PC-3 (cell line): ENCODE measurements around the gene CASZ1. TPM values are rescaled to one million over a fixed set of nuclear protein-coding genes. Genes with fewer than 3 reads are reported as not detected.

Experiments used
- ATAC-seq: fragments of 200-7000 bp; cut with Tn5 transposase; 2 replicates; pipeline ENCODE4 v1.9.1; 2020; ENCODE audit warnings: mild to moderate bottlenecking, moderate library complexity
- BruUV-seq: library from RNA; stranded (reverse); fragments of 400-500 nt; replicated peaks from 2 replicates; lab custom pipeline; 2021; lab: Mats Ljungman, UMichigan
- CTCF ChIA-PET: fragments of 300-600 bp; sonication (Branson Sonifier 250); formaldehyde crosslinking; loops from one replicate; lab custom pipeline; 2022; ENCODE audit warnings: antibody characterized with exemption; lab: Charles Lee
- POLR2A ChIA-PET: fragments of 300-600 bp; sonication (Branson Sonifier 250); formaldehyde crosslinking; loops from one replicate; lab custom pipeline; 2022; ENCODE audit warnings: antibody characterized with exemption; ENCODE audit not compliant: unreplicated experiment; lab: Charles Lee
- DNase-seq: peaks from one replicate; pipeline ENCODE4 v3.0.0-alpha.2; 2015
- H2AFZ ChIP-seq: fragments of 300-600 bp; sonication (generic); 2 replicates; pipeline ENCODE4 v1.6.0; 2016; ENCODE audit warnings: antibody characterized with exemption, low read length
- H3F3A ChIP-seq: fragments of 300-600 bp; sonication (generic); one replicate; pipeline ENCODE4 v1.6.0; 2017; ENCODE audit warnings: antibody characterized with exemption, low read length, control low read depth, mild to moderate bottlenecking; ENCODE audit not compliant: unreplicated experiment
- H3K27ac ChIP-seq: fragments of 300-600 bp; sonication (generic); 2 replicates; pipeline ENCODE4 v1.5.1; 2016; ENCODE audit warnings: mild to moderate bottlenecking, low read length
- H3K27me3 ChIP-seq: fragments of 300-600 bp; sonication (generic); 2 replicates; pipeline ENCODE4 v1.6.1; 2016; ENCODE audit warnings: low read length, mixed read lengths
- H3K36me3 ChIP-seq: fragments of 300-600 bp; sonication (generic); 2 replicates; pipeline ENCODE4 v1.6.1; 2016; ENCODE audit warnings: low read depth, mixed run types, low read length, mixed read lengths
- H3K4me1 ChIP-seq: fragments of 300-600 bp; sonication (generic); 2 replicates; pipeline ENCODE4 v1.5.1; 2016; ENCODE audit warnings: low read length; ENCODE audit not compliant: insufficient read depth
- H3K4me2 ChIP-seq: fragments of 300-600 bp; sonication (generic); 2 replicates; pipeline ENCODE4 v1.6.0; 2016; ENCODE audit warnings: low read length
- H3K4me3 ChIP-seq: fragments of 300-600 bp; sonication (generic); 2 replicates; pipeline ENCODE4 v1.5.1; 2016; ENCODE audit warnings: mild to moderate bottlenecking, low read length, mixed read lengths
- H3K79me2 ChIP-seq: fragments of 300-600 bp; sonication (generic); 2 replicates; pipeline ENCODE4 v1.6.1; 2017; ENCODE audit warnings: low read length, mixed read lengths
- H3K9ac ChIP-seq: fragments of 300-600 bp; sonication (generic); 2 replicates; pipeline ENCODE4 v1.6.0; 2016; ENCODE audit warnings: mild to moderate bottlenecking, low read length
- H3K9me2 ChIP-seq: fragments of 300-600 bp; sonication (generic); replicated peaks from 2 replicates; pipeline ENCODE4 v1.6.1; 2016; ENCODE audit warnings: mixed run types, low read length, mixed read lengths
- H3K9me3 ChIP-seq: fragments of 300-600 bp; sonication (generic); 2 replicates; pipeline ENCODE4 v1.6.1; 2016; ENCODE audit warnings: low read length, mixed read lengths
- H4K20me1 ChIP-seq: fragments of 300-600 bp; sonication (generic); 2 replicates; pipeline ENCODE4 v1.6.1; 2016; ENCODE audit warnings: low read length, mixed read lengths
- EZH2 ChIP-seq: fragments of 300-600 bp; sonication (generic); IDR thresholded peaks from one replicate; pipeline ENCODE4 v1.6.1; 2017; ENCODE audit warnings: antibody characterized with exemption, mild to moderate bottlenecking, low read length; ENCODE audit not compliant: unreplicated experiment
- EZH2phosphoT487 ChIP-seq: fragments of 300-600 bp; sonication (generic); IDR thresholded peaks from 2 replicates; pipeline ENCODE4 v1.6.1; 2018; ENCODE audit warnings: mild to moderate bottlenecking, antibody characterized with exemption, low read length, borderline replicate concordance
- intact Hi-C: fragments of 100-400 bp; cut with micrococcal nuclease; formaldehyde crosslinking; loops from 2 replicates; pipeline ENCODE4 v1.9.0; 2023
- total RNA-seq: library from RNA; depleted of rRNA; stranded (reverse); fragments of >200 nt; gene quantifications from 2 replicates; pipeline ENCODE4 v1.2.3, GENCODE V29; 2014
- TF ChIP-seq, protein P1 (sequence below): fragments of 300-600 bp; sonication (generic); conservative IDR thresholded peaks from 2 replicates; pipeline ENCODE4 v1.5.1; 2017; ENCODE audit warnings: antibody characterized with exemption, low read depth, mild to moderate bottlenecking, low read length

The CASZ1 gene
- total RNA-seq, 1 experiment from 2014 or later = 12.8 TPM

- Histone ChIP-seq H3K27me3 (no peaks in the 10 kb centered on the region), H3K9ac (no peak overlapping the region), H3K79me2 (no peaks in the 10 kb centered on the region), H3K9me2 (no peaks in the 10 kb centered on the region), H3K27ac (no peak overlapping the region), H4K20me1 (no peaks in the 10 kb centered on the region), H3K4me1 (peaks cover 4% of the 10 kb centered on the region; the same call in 1 of the 2 replicates), H3K4me2 (no peak overlapping the region), H3F3A (no peaks in the 10 kb centered on the region), H2AFZ (no peak overlapping the region), H3K9me3 (no peaks in the 10 kb centered on the region), H3K4me3 (no peak overlapping the region), H3K36me3 (no peaks in the 10 kb centered on the region)
- POLR2A ChIA-PET = no interaction called here
- CTCF ChIA-PET = no interaction called here
- ATAC-seq (no peak), DNase-seq (no peak)
- TF ChIP-seq EZH2 = no peak
- TF ChIP-seq, protein P1, sequence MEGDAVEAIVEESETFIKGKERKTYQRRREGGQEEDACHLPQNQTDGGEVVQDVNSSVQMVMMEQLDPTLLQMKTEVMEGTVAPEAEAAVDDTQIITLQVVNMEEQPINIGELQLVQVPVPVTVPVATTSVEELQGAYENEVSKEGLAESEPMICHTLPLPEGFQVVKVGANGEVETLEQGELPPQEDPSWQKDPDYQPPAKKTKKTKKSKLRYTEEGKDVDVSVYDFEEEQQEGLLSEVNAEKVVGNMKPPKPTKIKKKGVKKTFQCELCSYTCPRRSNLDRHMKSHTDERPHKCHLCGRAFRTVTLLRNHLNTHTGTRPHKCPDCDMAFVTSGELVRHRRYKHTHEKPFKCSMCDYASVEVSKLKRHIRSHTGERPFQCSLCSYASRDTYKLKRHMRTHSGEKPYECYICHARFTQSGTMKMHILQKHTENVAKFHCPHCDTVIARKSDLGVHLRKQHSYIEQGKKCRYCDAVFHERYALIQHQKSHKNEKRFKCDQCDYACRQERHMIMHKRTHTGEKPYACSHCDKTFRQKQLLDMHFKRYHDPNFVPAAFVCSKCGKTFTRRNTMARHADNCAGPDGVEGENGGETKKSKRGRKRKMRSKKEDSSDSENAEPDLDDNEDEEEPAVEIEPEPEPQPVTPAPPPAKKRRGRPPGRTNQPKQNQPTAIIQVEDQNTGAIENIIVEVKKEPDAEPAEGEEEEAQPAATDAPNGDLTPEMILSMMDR = no peak
- TF ChIP-seq EZH2phosphoT487 = no peak
- BruUV-seq = no TSS peak
- intact Hi-C loops = no loop called here
These were observed 38.4 kb upstream of the CASZ1 start for GRCh38 chr1:10834770-10835412.

- no peaks in the 10 kb centered on the region for H3K79me2 ChIP-seq
- BruUV-seq = no TSS peak
- ChIA-PET POLR2A (no interaction called here), CTCF (no interaction called here)
- no peaks in the 10 kb centered on the region for H3K9me3 ChIP-seq
- no peak overlapping the region for H3K4me2 ChIP-seq
- intact Hi-C loops = no loop called here
- DNase-seq (no peak), ATAC-seq (no peak)
- no peak overlapping the region for H3K27ac ChIP-seq
- no peaks in the 10 kb centered on the region for H4K20me1 ChIP-seq
- H3K4me1 ChIP-seq = peaks cover 4% of the 10 kb centered on the region; the same call in 1 of the 2 replicates
- H3K36me3 ChIP-seq = no peaks in the 10 kb centered on the region
- H3K4me3 ChIP-seq = no peak overlapping the region
- no peaks in the 10 kb centered on the region for H3K9me2 ChIP-seq
- no peaks in the 10 kb centered on the region for H3K27me3 ChIP-seq
- no peak overlapping the region for H2AFZ ChIP-seq
- no peak overlapping the region for H3K9ac ChIP-seq
- TF ChIP-seq, protein P1 = no peak
- H3F3A ChIP-seq = no peaks in the 10 kb centered on the region
These were observed 37.4 kb upstream of the CASZ1 start for GRCh38 chr1:10833630-10834557.

DNA sequence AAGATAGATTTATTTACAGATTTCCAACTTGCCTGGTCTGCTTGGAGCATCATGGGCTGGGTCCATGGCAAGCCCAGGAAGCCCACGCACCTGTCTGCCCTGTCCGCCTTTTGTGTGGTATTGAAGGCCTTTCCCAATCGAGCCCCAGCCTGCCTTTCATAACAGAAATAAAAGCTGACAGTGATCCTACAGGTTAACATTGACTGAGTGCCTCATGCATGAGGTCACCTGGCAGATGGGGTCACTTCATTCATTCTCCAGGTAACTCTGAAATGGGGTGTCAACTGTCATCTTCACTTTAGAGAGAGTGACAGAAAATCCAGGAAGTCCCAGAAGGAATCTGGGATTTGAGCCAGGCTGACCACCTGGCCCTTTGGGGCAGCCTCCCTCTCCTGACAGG, 36.3 kb upstream of the CASZ1 start:
- intact Hi-C loops = no loop called here

More for the DNA sequence above, 36.3 kb upstream of the CASZ1 start:
- no peak overlapping the region for H2AFZ ChIP-seq
- H3K4me2 ChIP-seq = no peak overlapping the region
- no peaks in the 10 kb centered on the region for H3K27me3 ChIP-seq
- no peaks in the 10 kb centered on the region for H3K36me3 ChIP-seq
- ChIA-PET POLR2A (no interaction called here), CTCF (no interaction called here)
- H3K79me2 ChIP-seq = no peaks in the 10 kb centered on the region
- H3K4me3 ChIP-seq = no peak overlapping the region
- no peak overlapping the region for H3K9ac ChIP-seq
- no TSS peak for BruUV-seq
- DNase-seq = no peak
- no peak for ATAC-seq
- no peak for TF ChIP-seq EZH2phosphoT487
- no peak for TF ChIP-seq EZH2
- TF ChIP-seq, protein P1 = no peak
- H3K9me3 ChIP-seq = no peaks in the 10 kb centered on the region
- H3F3A ChIP-seq = no peaks in the 10 kb centered on the region
- H3K9me2 ChIP-seq = no peaks in the 10 kb centered on the region
- H3K4me1 ChIP-seq = peaks cover 4% of the 10 kb centered on the region; the same call in 1 of the 2 replicates
- H3K27ac ChIP-seq = no peak overlapping the region
- no peaks in the 10 kb centered on the region for H4K20me1 ChIP-seq
